HG03565 (cell line): ENCODE data around the gene GBP1.
A peak's percentile ranks its signal among the peaks of the same experiment; 100 is the strongest.
"Not testable (repeated sequence)": the region's sequence is repeated elsewhere in the genome, so short reads cannot be mapped to it uniquely, and the experiment has no call there.

Source experiments
- ATAC-seq: cut with Tn5 transposase; IDR thresholded peaks from one replicate; pipeline ENCODE4 v1.9.1; 2021; ENCODE audit warnings: mild to moderate bottlenecking, moderate library complexity; ENCODE audit not compliant: unreplicated experiment

GBP1 gene, protein sequence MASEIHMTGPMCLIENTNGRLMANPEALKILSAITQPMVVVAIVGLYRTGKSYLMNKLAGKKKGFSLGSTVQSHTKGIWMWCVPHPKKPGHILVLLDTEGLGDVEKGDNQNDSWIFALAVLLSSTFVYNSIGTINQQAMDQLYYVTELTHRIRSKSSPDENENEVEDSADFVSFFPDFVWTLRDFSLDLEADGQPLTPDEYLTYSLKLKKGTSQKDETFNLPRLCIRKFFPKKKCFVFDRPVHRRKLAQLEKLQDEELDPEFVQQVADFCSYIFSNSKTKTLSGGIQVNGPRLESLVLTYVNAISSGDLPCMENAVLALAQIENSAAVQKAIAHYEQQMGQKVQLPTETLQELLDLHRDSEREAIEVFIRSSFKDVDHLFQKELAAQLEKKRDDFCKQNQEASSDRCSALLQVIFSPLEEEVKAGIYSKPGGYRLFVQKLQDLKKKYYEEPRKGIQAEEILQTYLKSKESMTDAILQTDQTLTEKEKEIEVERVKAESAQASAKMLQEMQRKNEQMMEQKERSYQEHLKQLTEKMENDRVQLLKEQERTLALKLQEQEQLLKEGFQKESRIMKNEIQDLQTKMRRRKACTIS

DNA sequence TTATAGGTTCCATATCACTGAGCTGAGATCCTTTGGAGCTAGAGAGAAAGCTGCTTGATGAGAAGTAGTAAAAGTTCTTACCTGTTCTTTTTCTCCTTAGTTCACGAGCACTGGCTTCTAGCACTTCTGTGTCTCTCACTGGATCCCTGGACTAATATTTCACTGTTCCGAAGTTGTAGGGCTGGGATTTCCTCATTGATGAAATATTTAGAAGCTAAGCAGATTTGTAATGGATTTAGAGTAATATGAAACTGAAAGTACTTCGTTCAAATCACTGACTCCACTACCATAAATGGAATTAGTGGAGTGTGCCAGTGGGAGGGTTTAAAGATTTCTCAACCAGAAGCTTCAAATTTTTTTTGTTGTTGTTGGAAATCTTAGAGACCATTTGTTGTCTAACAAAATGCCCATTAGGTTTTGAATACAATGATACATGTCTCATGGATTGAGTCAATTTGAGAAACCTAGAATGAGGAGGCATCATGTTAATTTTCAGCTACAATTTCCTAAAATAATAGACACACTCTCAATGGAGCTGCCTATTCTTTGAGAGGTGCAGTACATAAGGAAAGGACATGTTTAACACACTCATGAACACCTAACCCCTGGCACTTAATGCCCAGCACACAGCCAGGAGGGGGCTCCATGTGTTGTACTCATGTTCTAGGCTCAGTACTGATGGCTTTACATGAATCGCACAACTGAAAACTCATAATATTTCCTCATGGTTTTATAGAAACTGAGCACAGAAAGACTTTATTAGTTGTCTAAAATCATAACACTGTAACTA is at the start of gene GBP1:
Gene GBP1 (minus strand): TSS at position 130 of the 790 bp plus-strand sequence. CDS start 1,974 bp downstream, outside the sequence.
- ATAC-seq: peak; percentile 50

DNA sequence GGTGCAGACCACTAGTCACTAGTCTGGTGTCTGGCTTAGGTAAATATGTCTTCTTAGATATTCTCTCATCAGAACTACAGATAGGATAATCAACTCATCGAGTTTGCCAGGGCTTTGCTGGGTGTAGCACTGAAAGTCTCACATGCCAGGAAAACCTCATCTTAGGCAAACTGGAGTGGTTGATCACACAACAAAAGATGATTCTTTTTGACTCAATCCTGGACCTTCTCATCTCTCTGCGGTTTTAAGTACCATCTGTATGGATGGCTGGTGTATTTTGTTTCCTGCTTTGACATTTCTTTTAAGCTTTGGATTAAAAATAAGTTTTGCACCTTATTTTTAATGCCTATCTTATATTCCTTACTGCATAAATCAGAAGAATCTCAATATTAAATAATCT is 49.7 kb upstream of the GBP1 start:
- ATAC-seq: no peak

DNA sequence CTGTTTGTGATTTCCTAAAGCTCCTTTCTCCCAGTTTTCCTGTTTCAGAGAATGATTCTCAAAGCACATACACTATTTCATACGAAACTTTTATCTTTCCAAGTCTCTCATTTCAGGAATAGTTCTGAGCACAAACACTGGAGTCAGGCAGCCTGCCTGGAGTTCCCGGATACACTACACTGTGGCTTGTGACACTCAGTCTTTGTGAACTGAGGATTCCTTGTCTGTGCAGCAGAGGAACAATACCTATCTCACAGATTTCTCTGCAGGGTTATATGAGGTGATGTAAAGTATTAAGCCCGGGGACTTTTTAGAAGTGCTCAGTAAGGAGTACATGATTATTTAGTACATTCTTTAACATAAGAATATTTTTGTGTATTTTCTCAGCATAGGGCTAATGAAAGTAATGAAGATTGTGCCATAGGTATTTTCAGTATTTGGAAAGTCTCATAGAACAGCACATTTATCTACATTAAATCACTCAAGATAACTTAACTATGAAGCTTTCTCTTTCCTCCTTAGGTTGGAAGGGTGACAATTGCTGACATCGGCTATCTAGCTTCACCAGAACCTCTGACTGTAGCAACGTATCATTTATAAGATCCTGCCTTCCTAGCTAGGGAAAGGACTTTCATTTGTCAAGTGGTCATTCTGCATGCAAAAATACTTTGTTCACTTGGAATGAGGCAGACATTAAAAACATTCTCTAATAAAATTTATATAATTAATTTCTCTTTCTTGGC is 48.0 kb upstream of the GBP1 start:
- ATAC-seq: no peak

DNA sequence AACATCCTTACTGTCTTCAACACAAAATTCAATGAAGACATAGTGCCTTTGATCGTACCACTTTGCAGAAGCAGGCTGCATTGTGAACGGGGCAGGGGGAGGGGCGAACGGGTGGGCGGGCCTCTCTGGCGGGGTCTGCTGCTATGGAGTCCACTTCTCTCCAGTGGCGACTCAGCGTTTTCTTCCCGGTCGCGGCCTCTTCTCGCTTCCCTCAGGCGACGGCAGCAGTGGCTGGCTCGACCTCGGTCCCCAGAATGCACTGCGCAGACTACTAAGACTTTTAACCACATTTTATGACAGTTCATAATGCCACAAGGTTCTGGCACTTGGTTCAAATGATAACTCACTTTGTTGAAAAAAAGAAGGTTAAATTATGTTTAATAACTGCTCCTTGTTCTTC is 39.7 kb upstream of the GBP1 start:
- ATAC-seq: no peak

DNA sequence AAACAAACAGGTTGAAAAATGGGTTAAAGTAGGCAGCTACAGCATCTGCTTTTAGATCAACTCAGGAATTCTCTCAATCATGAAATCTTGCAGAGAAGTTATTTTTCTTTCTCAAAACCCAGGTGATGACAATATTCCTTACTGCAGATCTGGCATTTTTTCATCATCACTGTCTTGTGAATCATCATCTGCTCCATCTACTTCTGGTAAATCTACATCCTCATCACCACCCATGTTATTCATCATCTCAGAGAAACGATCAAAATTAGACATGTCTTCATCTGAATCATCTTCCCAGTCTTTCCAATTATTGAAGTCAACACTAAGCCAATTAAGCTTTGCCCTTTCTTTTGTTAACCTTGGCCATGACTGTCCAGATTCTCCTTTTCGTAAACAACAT is 39.1 kb upstream of the GBP1 start:
- no peak for ATAC-seq

DNA sequence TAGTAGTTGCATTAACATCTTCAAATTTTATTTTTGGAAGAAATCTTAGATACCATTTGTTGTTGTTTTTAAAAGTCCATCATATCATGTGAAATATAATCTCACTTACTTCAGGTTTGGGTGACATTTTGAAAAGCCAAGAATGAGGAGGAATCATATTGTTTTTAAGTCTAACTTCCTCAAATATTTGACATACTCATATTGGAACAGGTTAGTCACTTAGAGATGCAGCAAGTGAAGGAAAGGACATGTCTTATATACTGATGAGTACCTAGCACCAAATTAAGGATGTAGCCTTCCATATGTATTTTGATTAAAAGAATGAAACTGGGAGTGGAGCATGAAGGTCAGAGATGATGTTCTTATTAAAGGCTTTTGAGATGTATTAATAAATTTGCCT is 37.0 kb upstream of the GBP1 start:
- ATAC-seq: no peak

DNA sequence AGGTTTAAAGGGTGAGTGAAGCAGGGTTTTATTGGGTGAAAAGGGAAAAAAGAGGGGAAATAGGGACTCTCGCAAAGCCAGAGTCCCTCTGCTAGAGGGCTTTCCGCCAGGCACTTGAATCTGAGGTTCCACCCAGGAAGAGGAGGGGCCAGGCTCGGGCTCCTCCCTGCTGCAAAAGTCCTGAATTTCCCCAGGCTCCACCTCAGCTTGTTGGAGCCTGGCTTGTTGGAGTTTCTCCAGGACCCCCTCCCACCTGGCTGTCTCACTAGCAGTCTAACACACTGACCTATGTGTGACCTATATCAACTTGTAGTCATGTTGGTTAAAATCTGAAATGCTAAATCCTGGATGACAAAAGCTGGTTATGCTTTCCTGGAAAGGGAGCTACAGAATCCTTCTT is 35.4 kb upstream of the GBP1 start:
- no peak for ATAC-seq

DNA sequence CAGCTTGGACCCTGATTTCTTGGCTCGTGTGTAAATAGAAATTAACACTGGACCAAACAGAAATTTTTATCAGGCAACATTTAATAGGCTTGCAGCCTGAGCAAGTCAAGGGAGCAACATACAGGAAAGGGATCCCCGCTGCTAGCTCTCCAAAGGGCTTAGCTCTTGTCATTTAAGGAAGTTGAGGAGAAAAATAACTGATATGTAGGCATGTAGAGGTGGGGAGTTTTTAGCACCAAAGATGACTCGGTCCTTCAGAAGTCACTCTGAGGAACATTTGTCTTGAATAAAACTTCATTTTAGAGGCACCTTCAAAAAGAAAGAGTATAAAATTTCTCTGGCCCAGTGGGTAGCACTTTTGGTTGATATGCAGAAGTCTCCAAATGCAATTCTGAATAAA is 33.8 kb upstream of the GBP1 start:
- no peak for ATAC-seq

DNA sequence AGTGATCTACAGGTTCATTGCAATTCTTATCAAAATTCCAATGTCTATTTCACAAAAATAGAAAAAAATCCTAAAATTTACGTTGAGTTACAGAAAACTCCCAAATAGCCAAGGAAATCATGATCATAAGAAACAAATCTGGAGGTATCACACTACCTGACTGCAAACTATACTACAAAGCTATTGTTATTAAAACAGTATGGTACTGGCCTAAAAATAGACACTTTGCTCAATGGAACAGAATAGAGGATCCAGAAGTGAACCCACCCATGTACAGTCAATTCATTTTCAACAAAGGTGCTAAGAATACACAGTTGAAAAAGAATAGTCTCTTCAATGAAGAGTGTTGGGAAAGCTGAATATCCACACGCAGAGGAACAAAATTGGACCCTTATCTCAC is 30.7 kb upstream of the GBP1 start:
- no peak for ATAC-seq

DNA sequence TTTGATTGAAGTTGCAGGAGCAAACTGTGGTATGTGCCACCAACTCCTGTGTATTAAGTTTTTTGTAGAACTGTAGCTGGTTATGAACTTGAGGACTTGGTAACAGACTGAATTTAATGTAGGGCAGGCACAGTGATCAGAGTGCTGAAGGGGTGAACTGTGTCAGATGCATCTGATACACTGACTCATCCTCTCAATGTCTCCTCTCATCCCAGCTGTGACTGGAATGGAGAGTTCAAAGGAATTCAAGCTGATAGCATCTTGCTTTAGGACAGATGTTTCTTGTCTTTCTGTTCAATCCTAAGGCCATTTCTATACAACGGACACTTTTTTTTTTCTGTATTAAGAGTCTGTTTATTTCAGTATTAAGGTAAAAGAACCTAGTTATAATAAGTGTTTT is 25.0 kb upstream of the GBP1 start:
- ATAC-seq: no peak

DNA sequence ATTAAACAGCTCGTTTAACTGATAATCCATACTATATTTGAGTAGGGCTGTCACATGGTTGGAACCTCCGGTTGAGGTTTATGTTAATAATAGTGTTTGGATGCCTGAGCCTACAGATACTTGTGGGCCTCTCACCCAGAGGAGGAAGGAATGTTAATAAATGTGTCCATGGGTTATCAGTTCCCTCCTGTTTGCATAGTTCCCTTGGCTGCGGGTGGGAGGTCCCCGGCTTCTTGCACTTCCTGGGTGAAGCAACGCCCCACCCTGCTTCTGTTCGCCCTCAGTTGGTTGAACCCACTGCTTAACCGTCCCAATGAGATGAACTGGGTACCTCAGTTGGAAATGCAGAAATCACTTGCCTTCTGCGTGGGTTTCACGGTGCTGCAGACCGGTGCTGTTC is 23.6 kb upstream of the GBP1 start:
- ATAC-seq: no peak

DNA sequence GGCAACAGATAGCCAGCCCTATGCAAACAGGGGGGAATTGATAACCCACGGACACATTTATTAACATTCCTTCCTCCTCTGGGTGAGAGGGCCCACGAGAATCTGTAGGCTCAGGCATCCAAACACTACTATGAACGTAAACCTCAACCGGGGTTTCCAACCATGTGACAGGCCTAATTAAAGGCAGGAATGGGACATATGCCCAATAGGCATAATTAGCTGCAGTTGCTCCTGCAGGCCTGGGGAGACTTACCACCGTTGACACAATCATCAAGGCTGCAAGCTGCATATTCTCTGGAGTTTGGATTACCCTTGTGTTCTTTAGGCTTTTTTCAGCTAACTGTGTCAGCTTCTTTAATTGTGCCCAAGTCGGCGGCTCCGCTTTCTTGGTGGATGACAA is 22.2 kb upstream of the GBP1 start:
- no peak for ATAC-seq

DNA sequence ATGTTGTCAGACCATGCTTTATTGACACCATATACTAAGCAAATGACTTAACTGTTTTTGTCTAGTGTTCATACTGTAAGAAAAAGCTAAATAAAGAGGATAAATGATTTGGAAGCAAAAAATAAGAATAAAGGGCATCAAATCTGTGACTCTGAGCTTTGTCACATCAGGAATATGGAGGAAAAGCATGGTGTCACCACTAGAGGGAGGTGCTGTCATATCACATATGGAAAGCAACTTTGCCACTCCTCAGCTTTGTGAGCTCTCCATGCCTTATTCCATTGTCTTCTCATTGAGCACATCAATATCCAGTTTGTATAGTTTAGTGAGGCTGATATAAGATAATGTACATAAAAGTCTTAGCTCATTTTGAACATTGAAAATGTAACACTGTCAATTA is 20.8 kb upstream of the GBP1 start:
- ATAC-seq: no peak

DNA sequence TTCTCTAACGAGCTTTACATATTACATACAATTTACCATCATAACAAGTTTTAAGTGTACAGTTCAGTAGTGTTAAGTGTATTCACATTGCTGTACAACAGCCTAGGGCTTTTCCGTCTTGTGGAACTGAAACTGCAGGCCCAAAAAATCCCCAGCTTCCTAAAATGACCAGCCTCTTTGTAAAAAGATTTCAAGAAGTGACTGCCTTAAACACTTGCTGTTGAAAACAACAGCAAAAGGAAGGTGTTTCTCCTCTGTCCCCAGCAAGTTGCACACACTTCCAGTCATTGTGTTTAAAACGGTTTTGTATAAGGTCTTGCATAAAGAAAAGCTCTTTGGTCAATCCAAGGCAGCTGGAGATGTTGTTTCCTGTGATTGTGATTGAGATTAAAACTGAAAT is 16.0 kb upstream of the GBP1 start:
- no peak for ATAC-seq

DNA sequence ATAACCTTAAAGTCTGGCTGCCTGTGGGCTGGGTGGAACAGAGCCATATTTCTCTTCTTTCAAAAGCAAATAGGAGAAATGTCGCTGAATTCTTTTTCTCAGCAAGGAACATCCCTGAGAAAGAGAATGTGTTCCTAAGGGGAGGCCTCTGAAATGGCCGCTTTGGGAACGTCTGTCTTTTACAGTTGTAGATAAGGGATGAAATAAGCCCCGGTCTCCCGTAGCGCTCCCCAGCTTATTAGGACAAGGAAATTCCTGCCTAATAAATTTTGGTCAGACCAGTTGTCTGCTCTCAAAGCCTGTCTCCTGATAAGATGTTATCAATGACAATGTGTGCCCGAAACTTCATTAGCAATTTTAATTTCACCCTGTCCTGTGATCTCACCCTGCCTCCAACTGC is 15.1 kb upstream of the GBP1 start:
- ATAC-seq: not testable (repeated sequence)

DNA sequence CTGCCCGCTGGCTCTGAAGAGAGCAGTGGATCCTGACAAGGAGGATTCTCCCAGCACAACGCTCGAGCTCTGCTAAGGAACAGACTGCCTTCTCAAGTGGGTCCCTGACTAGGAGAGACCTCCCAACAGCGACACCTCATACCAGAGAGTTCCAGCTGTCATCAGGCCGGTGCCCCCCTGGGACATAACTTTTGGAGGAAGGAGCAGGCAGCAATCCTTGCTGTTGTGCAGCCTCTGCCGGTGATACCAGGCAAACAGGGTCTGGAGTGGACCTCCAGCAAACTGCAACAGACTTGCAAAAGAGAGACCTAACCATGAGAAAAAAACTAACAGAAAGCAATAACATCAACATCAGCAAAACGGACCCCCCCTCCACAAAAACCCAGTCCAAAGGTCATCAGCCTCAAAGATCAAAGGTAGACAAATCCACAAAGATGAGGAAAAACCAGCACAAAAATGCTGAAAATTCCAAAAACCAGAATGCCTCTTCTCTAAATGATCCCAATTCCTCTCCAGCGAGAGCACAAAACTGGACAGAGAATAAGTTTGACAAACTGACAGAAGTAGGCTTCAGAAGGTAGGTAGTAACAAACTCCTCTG is 7.6 kb upstream of the GBP1 start:
- ATAC-seq: not testable (repeated sequence)

DNA sequence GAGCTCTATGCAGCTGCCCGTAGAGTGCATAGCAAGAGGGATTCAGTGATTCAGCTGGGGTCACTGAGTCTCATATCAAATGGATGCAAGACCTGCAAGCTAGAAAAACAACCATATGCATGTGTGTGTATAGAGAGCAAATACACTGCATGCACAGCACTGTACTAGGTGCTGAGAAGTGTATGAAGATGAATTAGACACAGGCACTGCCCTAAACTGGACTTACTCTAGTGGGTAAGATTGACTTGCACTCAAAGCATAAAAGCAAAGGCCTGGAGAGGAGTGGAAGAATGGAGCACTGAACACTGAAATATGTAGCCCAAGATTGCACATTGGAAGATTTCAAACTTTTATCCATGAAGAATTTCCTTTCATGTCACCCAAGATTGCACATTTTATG is 5.5 kb upstream of the GBP1 start:
- ATAC-seq: no peak

DNA sequence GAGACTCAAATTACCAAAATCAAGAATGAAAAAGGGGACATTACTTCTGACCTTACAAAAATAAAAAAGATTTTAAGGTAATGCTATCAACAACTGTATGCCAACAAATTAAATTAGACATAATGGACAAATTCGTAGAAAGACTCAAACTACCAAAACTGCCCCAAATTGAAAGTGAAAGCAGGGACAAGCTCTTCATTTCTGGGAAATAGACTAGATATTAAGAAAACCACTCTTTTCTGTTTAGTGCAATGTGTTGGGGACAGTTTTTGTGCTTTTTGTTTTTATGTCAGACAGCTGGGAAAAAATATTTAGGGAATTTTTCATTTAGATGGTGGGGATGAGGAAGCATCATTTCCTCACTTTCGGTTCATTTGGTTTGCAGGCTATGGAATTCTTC is 4.9 kb upstream of the GBP1 start:
- ATAC-seq: no peak

DNA sequence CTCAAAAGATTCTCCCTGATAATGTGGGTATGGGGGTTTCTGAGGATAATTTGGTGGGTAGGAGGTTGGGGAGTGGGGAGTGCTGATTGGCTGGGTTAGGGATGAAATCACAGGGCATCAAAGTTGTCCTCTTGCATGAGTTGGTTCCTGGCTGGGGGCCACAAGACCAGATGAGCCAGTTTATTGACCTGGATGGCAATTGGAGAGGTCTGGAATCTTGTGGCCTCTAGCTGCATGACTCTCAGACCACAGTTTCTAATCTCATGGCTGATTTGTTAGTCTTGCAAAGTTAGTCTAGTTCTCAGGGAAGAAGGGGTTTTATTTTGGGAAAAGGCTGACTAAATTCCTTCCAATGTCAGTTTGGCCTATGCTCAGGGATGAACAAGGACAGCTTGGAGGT is 3.3 kb upstream of the GBP1 start:
- no peak for ATAC-seq

DNA sequence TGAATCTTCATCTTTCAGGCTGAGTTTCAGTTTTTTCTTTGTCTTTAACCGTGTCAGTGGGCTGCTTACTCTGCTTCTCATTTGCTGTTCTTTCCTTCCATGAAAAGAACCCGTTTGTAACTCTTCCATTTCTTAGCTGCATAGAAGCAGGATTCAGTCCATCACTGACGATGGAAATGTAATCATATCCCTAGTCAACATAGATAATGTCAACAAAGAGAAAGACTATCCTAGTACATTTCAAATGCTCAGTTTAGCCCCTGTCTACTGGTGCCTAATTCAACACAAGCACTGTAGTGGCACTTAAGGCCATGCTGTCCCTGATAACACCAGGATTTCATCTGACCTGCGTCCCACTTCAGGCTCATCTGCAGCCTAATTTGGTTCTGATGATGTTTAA is 376 bp downstream of the GBP1 start:
- peak; percentile 22 for ATAC-seq

DNA sequence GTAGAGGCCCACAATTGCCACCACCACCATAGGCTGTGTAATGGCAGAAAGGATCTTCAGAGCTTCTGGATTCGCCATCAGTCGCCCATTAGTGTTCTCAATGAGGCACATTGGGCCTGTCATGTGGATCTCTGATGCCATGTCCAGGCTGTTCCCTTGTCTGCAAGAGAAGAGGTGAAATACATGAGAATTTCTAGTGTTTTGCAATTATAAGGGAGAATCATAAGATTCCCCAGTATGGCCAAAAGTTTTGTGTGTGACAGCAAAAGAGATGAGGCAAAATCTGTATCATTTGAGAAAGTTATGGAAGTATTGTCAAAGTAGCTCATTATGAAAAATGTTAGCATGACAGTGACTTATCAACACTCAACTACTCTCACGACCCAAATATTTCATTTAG is 1.9 kb downstream of the GBP1 start:
- no peak for ATAC-seq
